VCaP (cell line): Measurements from ENCODE around the gene FMR1NB.

Source experiments
- H3K27ac ChIP-seq: fragments of 450-650 bp; 2 replicates; pipeline ENCODE4 v1.5.1; 2017
- TF ChIP-seq, protein P1 (sequence below): fragments of 450-650 bp; conservative IDR thresholded peaks from 2 replicates; pipeline ENCODE4 v1.5.1; 2017; ENCODE audit warnings: mild to moderate bottlenecking, moderate library complexity

FMR1NB gene

GRCh38 chrX:148069759-148070503 lies 88.8 kb downstream of the FMR1NB start:
- no peak overlapping the region for H3K27ac ChIP-seq
- TF ChIP-seq, protein P1, sequence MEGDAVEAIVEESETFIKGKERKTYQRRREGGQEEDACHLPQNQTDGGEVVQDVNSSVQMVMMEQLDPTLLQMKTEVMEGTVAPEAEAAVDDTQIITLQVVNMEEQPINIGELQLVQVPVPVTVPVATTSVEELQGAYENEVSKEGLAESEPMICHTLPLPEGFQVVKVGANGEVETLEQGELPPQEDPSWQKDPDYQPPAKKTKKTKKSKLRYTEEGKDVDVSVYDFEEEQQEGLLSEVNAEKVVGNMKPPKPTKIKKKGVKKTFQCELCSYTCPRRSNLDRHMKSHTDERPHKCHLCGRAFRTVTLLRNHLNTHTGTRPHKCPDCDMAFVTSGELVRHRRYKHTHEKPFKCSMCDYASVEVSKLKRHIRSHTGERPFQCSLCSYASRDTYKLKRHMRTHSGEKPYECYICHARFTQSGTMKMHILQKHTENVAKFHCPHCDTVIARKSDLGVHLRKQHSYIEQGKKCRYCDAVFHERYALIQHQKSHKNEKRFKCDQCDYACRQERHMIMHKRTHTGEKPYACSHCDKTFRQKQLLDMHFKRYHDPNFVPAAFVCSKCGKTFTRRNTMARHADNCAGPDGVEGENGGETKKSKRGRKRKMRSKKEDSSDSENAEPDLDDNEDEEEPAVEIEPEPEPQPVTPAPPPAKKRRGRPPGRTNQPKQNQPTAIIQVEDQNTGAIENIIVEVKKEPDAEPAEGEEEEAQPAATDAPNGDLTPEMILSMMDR = no peak

DNA sequence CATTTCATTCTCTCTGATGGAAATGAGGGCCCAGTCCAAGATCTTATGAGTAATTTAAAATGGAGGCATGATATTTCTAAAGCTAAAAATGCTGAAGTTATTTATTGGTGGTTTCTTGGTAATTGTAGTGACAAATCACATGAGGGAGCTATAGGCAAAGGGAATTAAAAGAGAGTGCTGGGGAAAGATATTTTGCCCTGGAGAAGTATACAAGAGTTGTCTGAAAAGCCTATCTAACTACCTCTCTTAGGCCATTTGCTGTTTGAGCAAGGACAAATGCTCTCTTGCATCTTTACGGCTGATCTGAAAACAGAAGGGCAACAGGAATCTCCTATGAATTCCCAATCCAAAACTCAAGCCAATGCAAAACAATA lies 89.4 kb downstream of the FMR1NB start:
- TF ChIP-seq, protein P1 = no peak
- no peak overlapping the region for H3K27ac ChIP-seq
